NCI-H226 (cell line): ENCODE measurements around the gene CPEB4.

Source experiments
- DNase-seq: peaks from one replicate; pipeline ENCODE4 v3.0.0-alpha.2; 2015

CPEB4 gene

DNA sequence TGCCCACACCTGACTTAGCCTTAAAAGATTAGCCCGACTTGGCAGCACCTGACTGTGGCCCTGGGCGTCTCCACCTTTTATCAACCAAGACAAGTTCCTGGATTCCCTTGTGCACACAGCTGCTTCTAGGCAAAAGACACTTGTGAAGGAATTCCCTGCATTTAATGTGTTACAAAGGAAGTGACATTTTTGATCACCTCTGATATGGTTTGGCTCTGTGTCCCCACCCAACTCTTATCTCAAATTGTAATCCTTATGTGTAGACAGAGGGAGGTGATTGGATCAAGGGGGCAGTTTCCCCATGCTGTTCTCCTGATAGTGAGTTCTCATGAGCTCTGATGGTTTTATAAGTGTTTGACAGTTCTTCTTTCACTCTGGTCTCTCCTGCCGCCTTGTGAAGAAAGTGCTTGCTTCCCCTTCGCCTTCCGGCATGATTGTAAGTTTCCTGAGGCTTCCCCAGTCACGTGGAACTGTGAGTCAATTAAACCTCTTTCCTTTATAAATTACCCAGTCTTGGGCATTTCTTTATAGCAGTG is 2.6 kb upstream of the CPEB4 start:
- DNase-seq: no peak

DNA sequence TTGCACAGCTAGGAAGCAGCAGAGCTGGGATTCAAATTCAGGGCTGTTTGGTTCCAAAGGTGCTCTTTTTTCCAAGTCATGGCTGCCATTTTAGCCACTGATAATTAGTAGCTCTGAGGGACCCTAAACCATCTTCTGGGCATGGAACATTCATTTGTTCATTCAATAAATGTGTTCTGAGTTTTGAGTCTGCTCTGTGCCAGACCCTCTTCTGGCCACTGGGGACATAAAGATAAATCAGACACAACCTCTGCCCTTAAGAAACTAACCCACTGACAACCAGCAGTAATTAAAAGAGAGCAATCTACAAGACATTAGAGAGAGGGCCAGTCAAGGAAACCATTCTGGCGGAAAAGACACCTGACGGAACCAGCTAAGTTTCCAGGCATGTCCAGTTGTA is 2.0 kb upstream of the CPEB4 start:
- DNase-seq: no peak

DNA sequence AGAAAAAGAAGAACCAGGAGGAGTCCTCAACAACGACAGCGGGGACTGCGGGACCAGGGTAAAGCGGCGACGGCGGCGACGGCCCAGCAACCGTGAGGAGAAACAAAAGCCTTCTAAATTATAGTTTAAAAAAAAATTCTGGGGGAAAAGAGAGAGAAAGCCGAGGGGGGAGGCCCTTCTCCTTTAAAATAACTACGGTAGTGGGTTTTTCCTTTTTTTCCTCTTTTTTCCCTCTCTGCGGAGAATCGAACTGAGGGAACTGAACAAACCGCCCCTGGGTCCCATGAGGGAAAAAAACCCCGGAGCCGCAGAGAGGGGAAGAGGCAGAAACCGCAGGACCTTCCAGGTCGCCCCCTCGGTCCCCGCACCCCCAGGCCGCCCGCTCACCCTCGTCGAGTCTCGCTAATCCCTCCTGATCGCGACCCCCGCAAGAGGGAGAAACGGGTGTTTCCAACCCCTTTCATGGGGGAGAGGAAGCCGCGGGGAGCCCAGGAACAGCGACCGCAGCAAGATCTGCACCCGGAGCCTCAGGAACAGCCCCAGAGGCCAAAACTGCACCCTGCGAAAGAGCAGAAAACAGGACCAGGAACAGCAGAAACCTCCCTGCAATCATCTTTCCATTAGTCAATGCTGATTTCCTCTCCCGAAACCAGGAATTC is 453 bp downstream of the CPEB4 start:
- DNase-seq: no peak

DNA sequence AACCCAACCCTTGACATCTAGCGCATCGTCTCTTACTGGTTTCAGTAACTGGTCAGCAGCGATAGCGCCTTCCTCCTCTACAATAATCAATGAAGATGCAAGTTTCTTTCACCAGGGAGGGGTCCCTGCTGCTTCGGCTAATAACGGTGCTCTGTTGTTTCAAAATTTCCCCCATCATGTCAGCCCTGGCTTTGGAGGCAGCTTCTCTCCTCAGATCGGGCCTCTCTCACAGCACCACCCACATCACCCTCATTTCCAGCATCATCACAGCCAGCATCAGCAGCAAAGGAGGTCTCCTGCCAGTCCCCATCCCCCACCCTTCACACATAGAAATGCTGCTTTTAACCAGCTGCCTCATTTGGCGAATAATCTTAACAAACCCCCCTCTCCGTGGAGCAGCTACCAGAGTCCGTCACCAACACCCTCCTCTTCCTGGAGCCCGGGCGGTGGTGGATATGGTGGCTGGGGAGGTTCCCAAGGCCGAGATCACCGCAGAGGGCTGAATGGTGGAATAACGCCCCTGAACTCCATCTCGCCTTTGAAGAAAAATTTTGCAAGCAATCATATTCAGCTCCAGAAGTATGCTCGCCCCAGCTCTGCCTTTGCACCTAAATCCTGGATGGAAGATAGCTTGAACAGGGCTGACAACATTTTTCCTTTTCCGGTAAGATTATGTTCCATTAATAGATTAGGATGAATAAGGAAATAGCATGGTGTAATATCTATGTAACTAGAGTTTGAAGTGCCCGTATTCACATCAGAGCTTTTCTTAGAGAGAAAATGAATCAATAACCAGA is 2.2 kb downstream of the CPEB4 start:
- no peak for DNase-seq

DNA sequence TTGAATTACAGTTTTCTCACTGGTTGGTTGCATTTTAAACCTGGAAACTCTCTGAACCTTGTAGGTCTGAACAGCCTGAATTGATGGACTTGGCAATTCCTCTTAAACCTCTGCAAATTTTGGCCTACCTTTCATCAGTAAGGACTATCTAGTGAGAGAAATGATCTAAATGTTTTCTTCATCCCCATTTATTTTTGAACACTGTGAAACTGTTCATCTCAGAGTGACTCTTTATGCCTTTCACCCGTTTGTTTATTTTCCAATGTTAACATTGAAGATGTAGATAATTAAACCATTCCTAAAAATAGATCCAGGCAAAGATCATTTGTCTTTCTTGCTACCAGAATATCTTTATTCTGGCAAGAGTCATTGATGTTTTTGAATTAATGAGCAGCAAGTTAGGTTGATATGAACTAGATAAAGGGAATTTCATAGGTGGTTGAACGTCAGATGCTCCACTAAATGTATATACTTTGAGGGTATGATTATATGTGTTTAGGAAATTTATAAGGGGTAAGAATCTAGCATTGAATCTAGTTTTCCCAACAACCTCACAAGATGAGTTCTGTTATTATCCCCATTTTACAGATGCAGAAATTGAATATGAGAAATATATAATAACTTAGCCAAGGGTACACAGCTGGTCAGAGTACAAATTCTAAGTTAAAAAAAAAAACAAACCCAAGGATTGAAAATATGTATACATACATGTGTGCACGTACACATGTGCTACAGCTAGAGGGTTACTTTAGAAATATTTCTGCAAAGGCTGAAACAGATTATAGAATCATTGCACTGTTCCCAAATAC is 3.4 kb downstream of the CPEB4 start:
- no peak for DNase-seq

DNA sequence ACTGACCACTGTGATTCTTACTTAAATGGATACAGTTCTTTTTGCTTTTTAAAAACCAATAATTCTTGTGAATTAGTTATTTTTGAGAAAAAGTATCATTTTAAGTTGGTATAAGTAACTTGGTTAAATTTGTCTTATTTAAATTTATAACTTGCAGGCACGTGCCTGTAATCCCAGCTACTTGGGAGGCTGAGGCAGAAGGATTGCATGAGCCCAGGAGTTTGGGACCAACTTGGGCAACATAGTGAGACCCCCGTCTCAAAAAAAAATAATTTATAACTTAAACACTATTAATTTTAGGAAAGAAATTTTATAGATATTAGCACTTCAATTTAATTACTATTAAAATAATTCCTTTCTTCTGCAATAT is 5.0 kb downstream of the CPEB4 start:
- DNase-seq: no peak

DNA sequence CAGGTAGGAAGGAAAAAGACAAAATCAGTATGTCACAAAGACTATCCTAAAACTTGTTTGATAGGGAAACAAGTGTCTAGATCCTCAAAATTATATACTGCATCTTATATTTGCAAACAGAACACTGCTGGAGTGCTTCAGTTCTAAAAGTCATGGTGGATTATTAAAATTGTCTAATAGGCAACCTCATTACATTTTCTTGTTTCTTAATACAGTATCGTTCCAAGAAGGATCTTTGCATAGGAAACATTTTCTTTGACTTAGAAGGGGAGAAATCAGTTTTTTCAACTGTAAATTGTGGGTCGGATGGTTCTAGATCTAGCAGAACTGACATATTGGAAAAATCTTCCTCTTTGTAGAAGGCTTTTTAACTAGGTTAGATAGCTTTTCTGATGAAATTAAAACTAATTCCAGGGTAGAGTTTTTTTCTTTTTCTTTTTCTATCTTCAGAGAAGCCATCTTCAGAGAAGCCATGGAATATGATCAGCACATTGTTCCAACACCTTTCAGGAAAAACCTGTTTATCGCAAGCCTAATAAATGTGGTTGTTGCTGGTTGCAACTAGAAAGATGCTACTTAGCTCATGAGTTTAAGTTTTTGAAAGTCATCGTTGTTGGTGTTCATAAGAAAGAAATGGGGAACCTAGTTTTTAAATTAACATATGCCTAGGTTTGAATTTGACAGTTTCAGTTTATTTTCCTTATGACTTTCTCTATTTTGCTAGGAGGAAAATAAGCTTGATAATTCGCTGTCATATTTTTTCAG is 7.4 kb downstream of the CPEB4 start:
- no peak for DNase-seq

DNA sequence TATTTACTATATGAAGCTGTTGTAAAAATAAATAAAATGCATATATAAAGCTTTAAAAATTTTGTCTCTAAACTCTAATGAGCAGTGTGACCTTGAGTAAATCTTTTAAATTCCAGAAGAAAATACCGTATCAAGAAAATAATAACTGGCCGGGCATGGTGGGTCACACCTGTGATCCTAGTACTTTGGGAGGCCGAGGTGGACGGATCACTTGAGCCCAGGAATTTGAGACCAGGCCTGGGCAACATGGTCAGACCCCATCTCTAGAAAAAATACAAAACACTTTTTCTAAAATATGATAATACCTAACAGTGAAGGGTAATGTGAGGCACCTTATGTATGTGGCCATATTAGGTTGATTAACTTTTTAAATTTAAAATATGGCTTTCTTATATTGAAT is 8.5 kb downstream of the CPEB4 start:
- DNase-seq: no peak

DNA sequence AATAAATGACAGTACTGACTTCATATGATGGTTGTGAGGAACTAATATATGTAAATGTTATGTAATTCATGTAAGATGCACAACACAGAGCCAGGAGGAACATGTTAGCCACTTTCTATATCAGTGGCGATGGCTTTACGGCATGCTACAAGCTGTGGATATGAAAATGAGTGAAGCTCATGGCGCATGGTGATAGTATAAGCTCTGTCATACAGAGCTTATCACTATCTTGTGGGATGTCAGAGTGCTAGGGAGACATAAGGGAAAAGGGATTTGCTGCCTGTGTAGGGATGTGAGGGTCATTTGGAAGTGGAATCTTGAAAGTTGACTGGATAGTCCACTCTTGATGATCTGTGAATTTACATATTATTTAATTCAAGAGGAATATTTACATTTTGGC is 13.6 kb downstream of the CPEB4 start:
- no peak for DNase-seq

DNA sequence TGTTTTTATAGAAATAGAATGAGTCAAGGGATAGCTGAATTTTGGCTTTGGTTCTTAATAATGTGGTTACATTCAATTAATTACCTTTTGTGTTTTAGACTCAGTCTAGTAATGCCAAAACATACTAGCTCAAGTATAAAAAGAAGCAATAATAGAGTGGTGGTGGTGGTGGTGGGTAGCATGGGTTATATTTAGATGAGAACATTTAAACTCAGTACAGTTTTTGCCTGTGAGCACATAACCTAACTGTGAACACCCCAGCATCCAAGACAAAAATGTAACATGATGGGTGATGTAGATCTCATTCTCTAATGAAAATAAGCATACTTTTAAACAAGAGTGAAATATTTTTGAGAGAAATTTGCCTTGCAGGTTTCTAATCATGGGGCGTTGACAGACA is 14.2 kb downstream of the CPEB4 start:
- no peak for DNase-seq

DNA sequence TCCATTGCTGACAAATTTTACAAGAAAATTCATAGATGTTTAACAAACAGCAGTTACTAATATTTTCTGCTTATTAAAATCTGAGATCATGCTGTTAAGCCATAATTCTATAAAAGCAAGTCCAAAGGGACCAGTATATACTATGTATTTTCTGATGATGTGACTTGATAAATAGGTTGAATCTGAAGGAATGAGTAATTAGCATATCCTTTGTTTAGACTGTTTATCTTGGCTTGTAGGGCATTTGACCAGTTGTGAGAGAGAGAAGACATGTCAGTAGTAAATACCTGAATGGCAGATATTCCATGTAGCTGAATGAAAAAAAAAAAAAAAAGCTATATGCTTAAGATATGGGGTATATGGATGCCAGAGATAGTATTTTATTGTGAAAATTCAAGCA is 14.6 kb downstream of the CPEB4 start:
- DNase-seq: no peak

DNA sequence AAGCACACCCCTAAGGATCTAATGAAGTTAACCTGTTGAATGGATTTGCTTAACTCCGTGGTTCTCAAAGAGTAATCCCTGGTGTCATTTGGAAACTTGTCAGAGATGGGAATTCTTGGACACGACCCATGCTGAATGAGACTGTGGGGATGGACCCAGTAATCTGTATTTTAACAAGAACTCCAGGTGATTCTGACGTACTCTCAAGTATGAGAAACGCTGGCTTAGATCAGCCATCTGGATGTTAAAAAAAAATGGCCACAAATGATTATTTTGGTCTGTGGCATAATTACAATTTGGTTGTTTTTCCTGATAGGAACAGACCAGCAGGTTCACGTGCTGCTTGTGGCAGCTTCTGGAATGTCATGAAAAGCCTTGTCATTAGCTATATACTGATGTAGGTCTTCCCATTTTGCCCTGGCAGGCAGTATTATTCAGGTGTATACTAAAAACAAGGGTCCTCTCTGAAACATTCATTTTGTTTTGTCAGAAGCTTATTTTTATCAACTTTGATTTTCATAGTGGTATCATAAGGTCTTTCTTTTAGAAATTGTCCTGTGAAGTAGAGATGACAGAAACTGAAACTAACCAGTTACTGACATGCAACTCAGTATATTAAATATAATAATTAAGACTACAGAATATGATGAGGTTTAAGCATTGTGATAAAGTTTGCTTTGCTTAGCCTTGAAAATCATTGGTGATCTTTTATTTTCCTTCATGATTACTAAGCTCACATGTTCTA is 15.4 kb downstream of the CPEB4 start:
- DNase-seq: no peak

DNA sequence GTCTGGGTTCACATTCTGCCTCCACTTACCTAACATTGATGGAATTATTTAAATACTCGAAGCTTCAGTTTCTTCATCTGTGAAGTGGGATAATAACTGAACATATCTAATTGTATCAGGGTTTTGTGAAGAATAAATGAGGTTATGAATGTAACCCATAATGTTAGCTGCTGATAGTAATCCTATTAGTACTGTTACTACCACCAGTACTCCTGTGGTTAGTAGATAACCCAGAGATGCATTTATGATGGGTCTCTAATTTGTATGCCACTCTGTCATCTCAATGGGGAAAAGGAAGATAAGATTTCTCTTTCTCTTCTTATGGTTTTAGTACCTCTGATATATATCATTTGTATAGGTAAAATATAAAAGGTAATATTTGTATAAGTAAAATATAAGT is 16.0 kb downstream of the CPEB4 start:
- DNase-seq: no peak

DNA sequence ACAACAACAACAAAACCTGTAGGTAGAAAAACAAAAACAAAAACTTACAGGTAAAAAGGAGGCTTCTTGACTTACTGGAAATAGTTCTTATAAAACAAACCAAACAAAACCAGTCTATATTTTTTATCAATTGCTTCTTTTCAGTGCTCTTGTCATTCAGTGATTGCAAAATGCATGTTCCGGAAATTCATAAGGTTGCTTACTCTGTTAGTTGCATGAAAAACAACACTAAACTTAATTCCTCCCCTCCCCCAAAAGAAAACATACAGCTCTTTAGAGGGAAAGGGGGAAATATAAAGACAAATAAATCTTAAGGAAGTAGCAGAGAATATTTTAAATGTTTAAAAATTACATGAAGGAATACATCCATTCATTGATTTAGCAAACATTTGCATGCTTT is 19.1 kb downstream of the CPEB4 start:
- DNase-seq: no peak

DNA sequence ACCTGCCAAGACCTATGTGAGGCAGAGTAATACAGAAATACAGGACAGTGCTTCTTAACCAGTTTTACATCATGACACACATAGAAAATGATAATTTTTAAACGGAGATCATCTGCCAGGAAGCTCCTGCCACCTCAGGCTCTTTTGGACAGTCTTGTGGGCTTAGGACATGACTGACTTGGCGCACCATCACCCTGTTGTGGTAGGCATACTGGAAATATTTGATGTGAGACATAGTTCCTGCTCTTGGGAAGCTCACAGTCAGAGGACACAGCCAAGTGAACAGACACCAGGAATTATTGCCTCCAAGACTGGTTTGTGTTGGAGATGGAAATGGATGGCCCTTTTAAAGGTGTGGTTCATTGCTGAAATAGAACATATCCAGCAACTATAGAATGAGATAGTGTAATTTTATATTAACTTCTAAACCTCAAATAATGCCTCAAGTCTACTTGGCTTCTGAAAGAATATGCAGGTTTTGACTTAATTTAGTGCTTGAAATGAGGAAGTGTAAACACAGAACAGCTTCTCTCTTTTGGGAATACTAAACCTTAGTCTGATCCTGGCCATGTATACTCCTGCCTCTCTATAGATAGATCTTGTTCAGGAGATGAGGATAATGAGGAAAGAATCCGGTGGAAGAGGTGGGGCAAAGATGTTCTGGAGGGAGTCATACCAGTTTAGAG is 19.7 kb downstream of the CPEB4 start:
- DNase-seq: no peak

DNA sequence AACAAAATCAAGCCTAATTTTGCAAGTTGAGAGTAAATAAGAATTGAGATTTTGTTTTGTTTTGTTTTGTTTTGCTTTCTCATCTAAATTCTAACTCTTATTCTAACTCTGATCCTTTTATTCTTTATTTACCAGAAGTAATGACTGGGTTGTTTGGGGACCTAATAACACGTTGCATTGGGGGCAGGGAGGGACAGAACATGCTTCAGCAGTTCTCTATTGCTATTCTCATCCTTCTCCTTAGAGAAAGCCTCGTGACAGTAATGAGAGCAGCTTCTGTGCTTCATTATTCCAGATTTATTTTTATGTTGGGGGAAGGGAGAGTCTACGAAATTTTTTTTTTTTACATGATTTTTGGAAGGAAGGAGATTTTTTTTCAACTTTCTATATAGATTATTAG is 21.1 kb downstream of the CPEB4 start:
- no peak for DNase-seq

DNA sequence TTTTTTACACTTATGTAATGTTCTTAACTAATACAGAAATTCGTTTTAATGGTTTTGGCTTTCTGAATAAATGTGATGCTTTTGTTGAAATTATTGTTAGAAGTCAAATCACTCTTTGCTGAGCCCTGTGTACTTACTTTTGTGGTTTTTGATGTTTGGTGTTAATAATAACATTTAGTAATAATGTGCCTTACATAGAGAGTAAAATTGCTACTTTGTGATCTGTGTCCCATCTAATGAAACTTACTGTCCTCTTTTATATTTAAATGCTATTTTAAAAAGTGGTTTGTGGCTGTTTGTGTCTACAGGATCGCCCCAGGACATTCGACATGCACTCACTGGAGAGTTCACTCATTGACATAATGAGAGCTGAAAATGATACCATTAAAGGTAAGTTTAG is 22.1 kb downstream of the CPEB4 start:
- DNase-seq: no peak

DNA sequence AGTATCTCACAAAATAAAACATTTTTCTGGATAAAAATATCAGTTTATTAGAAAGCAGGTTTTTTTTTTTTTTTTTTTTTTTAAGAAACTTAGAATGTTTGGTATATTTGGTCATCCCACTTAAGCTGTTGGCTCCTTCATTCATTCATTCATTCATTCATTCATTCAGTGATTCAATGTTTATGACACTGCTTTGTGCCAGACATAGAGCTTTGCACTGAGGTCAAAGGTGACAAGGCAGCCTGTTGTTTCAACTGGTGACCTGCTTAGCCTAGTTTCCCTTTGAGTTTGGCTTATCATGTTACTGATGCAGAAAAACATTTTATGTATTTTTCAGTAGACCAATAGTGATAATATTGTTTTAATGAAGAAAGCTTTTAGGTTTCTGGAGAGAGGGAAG is 23.5 kb downstream of the CPEB4 start:
- DNase-seq: no peak

DNA sequence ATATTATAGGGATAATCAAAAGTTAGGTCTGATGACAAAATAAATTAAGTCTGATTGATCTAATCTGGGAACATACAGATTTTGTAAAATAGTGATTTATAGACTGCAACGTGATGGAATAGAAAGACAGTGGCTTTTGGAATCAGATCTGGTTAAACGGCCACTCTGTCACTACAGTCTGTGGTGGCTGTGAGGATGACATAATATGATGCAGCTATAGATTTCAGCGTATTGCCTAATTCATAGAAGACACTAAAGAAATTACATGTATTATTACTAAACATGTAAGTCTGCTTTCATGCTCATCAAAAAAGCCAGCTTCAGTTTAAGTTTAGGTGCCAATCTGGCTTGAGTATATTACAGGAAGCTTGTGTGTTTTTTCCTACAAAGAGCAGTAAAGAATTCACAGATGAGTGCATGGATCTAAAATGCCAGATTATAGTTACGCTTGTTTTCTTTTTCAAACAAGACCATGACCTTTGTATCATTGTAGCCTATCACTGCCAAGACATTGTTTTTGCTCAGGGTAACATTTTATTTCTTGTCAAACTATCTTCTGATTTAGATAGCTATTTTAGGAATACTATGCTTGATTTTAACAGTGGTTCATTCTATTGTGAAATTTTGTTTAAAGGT is 25.7 kb downstream of the CPEB4 start:
- DNase-seq: no peak

DNA sequence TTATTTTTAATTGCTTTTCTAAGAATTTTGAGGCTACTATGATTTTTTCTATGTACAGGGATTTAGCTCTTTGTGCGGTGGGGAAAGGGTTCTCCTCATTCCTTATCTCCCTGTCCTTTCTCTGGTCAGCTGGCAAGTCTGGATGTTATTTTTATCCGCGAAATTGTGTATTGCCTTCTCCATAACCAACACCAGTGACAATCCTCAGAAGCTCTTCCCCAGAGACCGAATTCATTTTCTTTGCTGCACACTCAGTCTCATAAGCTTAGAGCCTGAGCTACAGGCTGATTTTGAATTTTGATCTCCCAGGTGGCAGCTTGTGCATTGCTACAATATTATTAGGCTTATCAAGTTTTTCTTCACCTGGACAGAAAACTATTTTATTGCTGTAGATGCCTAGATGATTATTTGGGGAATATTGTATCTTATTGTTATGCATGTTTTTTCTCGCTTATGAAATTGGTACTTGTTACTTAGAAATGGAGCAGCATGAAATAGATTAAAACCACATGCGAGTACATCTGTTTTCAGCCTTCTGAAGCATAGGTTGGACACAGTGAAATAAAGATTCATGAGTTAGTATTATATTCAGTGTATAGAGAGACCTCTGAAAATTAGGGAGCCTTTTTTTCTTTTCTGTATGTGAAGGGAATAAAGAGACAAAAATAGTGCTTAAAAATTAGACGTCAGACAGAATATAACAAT is 27.3 kb downstream of the CPEB4 start:
- DNase-seq: no peak
